Motor neuron (in vitro differentiated cells): Measurements from ENCODE around the gene DDX27. TPM values are rescaled to one million over a fixed set of nuclear protein-coding genes. Genes with fewer than 3 reads are reported as not detected.

ENCODE experiments used
- ATAC-seq, 8 experiments: fragments of 200-7000 bp; cut with Tn5 transposase; replicated peaks in 6 of 8; 2 replicates each; pipeline ENCODE4 v1.8.0; 2021; ENCODE audit warnings: mild to moderate bottlenecking in 8 of 8, moderate library complexity in 8 of 8
- H3K27ac ChIP-seq, 2 donors: fragments of 250-450 bp; sonication (Bioruptor Pico); 2 replicates each; pipeline ENCODE4 v1.9.0; 2021; ENCODE audit warnings: antibody characterized with exemption in 2 of 2, mild to moderate bottlenecking in 2 of 2, moderate library complexity in 1 of 2
- H3K4me1 ChIP-seq, 2 donors: fragments of 250-450 bp; sonication (Bioruptor Pico); replicated peaks in 1 of 2; 2 replicates each; pipeline ENCODE4 v1.6.1; 2021; ENCODE audit warnings: antibody characterized with exemption in 2 of 2, mild to moderate bottlenecking in 2 of 2, moderate library complexity in 1 of 2
- H3K4me3 ChIP-seq, 5 donors: fragments of 250-450 bp; sonication (Bioruptor Pico); 2 replicates each; pipeline ENCODE4 v1.9.0; 2021; ENCODE audit warnings: antibody characterized with exemption in 5 of 5, mild to moderate bottlenecking in 5 of 5, moderate library complexity in 4 of 5
- WGBS, 10 experiments: fragments of 450-650 bp; shearing (Covaris generic); methylation state at CpG; one replicate each; pipeline ENCODE4 v1.0.0; 2022; 5-methylcytosine and 5-hydroxymethylcytosine counted together
- in situ Hi-C, 9 experiments: fragments of 400-800 bp; cut with MboI; loops; one replicate each; pipeline ENCODE4 v1.15.0; 2021; ENCODE audit warnings: low sequenced_read_pairs in 9 of 9, low pct_unique_long_range_greater_than_20kb in 2 of 9; ENCODE audit not compliant: unreplicated experiment in 9 of 9
- total RNA-seq, 8 experiments: library from RNA; unstranded; fragments of 300-600 nt; gene quantifications; 2 replicates each; pipeline versions ENCODE4 v1.2.3 to v1.2.4, GENCODE V29; 2022

The DDX27 gene
- total RNA-seq, 8 experiments from 2014 or later = 15.2 to 49.1 (median 23.8) TPM

DNA sequence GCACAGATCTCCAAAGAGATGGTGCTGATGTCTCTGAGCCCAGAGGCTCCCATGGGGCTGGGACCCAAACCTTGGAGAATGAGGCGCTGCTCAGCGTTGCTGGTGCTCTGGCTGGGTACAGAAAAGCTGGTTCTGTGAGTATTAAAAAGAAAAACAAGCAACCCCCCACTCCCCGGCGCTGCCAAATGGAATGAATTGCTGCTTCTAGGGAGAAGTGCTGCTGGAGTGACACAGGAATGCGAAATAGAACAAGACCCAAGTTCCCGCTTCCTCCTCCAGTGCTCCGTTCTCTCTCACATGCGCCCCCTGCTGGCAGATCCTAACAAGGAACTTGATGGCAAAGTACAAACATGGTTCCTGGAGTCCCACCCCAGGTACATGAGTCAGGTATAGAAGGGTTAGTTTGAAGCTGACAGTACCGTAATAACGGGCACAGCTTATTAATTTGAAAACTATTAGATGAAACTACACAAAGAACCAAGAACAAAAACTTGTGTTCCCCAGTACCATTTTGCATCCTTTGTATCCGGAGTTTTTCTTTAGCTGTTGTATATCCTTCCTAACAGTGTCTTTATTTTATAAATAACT lies 2.1 kb upstream of the DDX27 start:
- in situ Hi-C loops = loop anchor here in 1 of 9 experiments (10.0 kb wide), 1 partner anchor 82 kb away; no protein-coding TSS in a partner anchor
- peak; percentile 15 to 59 (median 39) for ATAC-seq
- 0 to 100% (median 20%) methylated on average over 1 to 8 of the region's 11 CpGs for WGBS, 10 experiments
- Histone ChIP-seq H3K27ac (no peak overlapping the region), H3K4me1 (peaks cover 9 to 10% of the 10 kb centered on the region in 2 donors), H3K4me3 (no peak overlapping the region)

- WGBS, 10 experiments = 0 to 100% (median 15%) methylated on average over 1 to 6 of the region's 13 CpGs; no CpG with 5 or more reads in 5 of the 10 experiments
- in situ Hi-C loops = loop anchor here in 1 of 9 experiments (10.0 kb wide), 1 partner anchor 84 kb away; no protein-coding TSS in a partner anchor
- peak; percentile 2 to 34 (median 16) for ATAC-seq
- Histone ChIP-seq H3K27ac (peak overlapping the region; percentile 24 to 65), H3K4me3 (peak overlapping the region; percentile 60 to 94 (median 64)), H3K4me1 (peaks cover 9 to 10% of the 10 kb centered on the region in 2 donors)
Measured at GRCh38 chr20:49218739-49219090, 501 bp upstream of the DDX27 start.

DNA sequence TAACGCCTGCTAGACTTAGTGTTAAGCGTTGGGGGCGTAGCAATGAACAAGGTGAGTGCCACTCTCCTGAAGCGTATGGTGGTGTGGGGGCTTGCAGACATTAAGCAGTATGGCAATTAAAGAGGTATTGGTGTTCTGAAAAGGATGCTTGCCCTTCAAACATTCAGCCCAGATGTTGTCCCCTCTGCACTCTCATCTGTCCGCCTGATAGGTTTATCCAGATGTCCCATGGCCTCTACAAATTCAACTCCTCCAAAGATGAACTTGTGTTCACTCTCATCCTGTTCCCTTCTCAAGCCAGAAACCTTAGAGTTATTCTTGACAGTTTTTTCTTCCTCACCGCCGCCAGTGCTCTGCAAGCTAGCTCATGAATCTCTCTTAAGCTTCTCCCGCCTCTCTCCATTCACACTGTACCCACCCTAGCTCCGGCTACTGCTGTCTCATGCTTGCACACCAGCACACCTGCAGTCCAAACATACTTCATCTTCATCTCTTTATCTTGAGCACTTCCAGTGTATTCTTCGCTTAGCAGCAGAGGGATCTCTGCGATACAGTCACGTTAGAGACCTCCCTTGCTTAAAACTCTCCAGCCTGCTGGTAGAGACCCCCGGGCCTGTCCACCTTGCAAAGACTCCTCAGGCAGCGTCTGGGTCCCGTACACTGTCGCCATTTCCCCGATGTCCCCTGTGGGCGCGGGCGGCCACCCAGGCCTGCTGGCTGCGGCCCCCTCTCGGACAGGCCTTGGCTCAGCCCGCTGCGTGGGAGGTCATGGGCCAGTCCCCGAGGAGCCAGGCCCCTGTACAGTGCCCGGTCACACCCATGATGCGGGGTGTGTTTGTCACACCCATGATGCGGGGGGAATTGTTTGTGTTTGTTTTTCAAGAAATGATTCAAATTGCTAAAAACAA lies 962 bp downstream of the DDX27 start:
- no peak for ATAC-seq
- peak overlapping the region; percentile 67 to 78 for H3K27ac ChIP-seq
- H3K4me1 ChIP-seq = peaks cover 9 to 10% of the 10 kb centered on the region in 2 donors
- 5 to 93% (median 66%) methylated on average over 2 to 15 of the region's 28 CpGs for WGBS, 10 experiments
- in situ Hi-C loops = loop anchor here in 1 of 9 experiments (10.0 kb wide), 1 partner anchor 85 kb away; no protein-coding TSS in a partner anchor
- H3K4me3 ChIP-seq = peak overlapping the region; percentile 60 to 94 (median 64)

DNA sequence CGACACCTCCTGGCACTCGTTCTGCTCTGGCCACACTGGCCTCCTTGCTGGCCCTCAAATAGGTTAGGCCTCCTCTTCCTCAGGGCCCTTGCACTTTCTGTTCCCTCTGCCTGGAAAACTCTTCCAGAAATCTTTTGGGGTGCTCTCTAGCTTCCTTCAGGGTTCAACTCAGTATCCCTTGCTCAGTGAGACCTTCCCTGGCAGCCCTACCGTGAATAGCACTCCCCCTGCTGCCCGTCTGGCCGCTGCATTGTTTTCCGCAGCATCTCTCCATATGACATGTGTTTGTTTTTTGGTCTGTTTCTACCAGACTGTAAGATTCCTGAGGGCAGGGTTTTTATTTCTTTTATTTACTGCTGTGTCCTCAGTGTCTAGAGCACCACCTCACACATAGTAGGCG lies 6.7 kb downstream of the DDX27 start:
- no peak for ATAC-seq
- Histone ChIP-seq H3K4me3 (no peak overlapping the region), H3K4me1 (no peaks in the 10 kb centered on the region), H3K27ac (no peak overlapping the region)
- in situ Hi-C loops = no loop called here
- 80 to 100% (median 92%) methylated on average over 1 to 6 of the region's 7 CpGs; no CpG with 5 or more reads in 3 of the 10 experiments for WGBS, 10 experiments

- Histone ChIP-seq H3K4me1 (no peaks in the 10 kb centered on the region), H3K4me3 (no peak overlapping the region), H3K27ac (no peak overlapping the region)
- no peak for ATAC-seq
- in situ Hi-C loops = no loop called here
- 100% methylated on average over 2 of the region's 9 CpGs; no CpG with 5 or more reads in 8 of the 10 experiments for WGBS, 10 experiments
Measured at GRCh38 chr20:49228676-49229075, 9.5 kb downstream of the DDX27 start.

- ATAC-seq = no peak
- WGBS, 10 experiments = 83 to 100% (median 100%) methylated on average over 1 to 2 of the region's 2 CpGs; no CpG with 5 or more reads in 4 of the 10 experiments
- H3K4me1 ChIP-seq = no peaks in the 10 kb centered on the region
- in situ Hi-C loops = no loop called here
- H3K4me3 ChIP-seq = no peak overlapping the region
- H3K27ac ChIP-seq = no peak overlapping the region
Measured at GRCh38 chr20:49229381-49229780, 10.2 kb downstream of the DDX27 start.

GRCh38 chr20:49230021-49230420 lies 10.8 kb downstream of the DDX27 start:
- Histone ChIP-seq H3K4me1 (no peaks in the 10 kb centered on the region), H3K27ac (no peak overlapping the region), H3K4me3 (no peak overlapping the region)
- 60 to 100% (median 94%) methylated on average over 1 to 3 of the region's 10 CpGs; no CpG with 5 or more reads in 2 of the 10 experiments for WGBS, 10 experiments
- in situ Hi-C loops = no loop called here
- ATAC-seq = peak in 4 of 8 experiments; percentile 52 to 68 (median 54)

DNA sequence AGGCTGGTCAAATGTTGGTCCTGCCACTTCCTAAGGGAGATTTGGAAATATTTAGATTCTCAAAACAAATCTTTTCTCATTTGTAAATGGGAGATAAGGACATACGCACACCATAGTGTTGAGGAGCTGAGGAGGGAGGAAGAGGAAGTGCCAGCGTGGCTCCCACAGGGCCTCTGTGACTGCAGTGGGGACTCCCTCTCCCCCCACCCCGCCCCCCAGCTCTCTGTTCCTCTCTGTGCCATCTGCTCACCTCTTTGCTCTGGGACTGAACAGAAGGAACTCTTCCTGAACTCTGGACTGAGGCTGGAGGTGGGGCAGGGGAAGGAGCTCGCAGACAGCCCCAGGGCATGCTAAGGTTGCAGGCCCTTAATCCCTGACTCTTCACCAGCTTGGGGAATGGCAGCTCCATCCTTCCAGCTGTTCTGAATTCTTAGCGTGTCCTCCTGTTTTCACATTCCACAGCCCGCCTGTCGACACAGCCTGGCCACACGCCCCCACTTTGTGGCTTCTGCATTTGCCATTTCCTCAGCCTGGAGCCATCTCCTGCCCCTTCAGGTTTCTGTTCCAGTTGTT lies 11.4 kb downstream of the DDX27 start:
- Histone ChIP-seq H3K27ac (no peak overlapping the region), H3K4me1 (no peaks in the 10 kb centered on the region), H3K4me3 (no peak overlapping the region)
- WGBS, 10 experiments = 60 to 100% (median 91%) methylated on average over 1 to 6 of the region's 8 CpGs; no CpG with 5 or more reads in 3 of the 10 experiments
- in situ Hi-C loops = no loop called here
- peak in 3 of 8 experiments; percentile 77 to 91 (median 80) for ATAC-seq

- Histone ChIP-seq H3K4me1 (no peaks in the 10 kb centered on the region), H3K4me3 (no peak overlapping the region), H3K27ac (no peak overlapping the region)
- in situ Hi-C loops = no loop called here
- WGBS, 10 experiments = 0 to 90% (median 20%) methylated on average over 1 to 2 of the region's 7 CpGs; no CpG with 5 or more reads in 5 of the 10 experiments
- peak in 1 of 8 experiments; percentile 7 for ATAC-seq
Measured at GRCh38 chr20:49231471-49231870, 12.3 kb downstream of the DDX27 start.

GRCh38 chr20:49233226-49233625 lies 14.0 kb downstream of the DDX27 start:
- no peak overlapping the region for H3K4me3 ChIP-seq
- H3K4me1 ChIP-seq = no peaks in the 10 kb centered on the region
- ATAC-seq = no peak
- WGBS, 10 experiments = 75 to 100% (median 94%) methylated on average over 1 to 6 of the region's 10 CpGs; no CpG with 5 or more reads in 3 of the 10 experiments
- no peak overlapping the region for H3K27ac ChIP-seq
- in situ Hi-C loops = no loop called here

GRCh38 chr20:49234831-49235230 lies 15.6 kb downstream of the DDX27 start:
- ATAC-seq = no peak
- in situ Hi-C loops = no loop called here
- H3K4me1 ChIP-seq = no peaks in the 10 kb centered on the region
- H3K27ac ChIP-seq = no peak overlapping the region
- no peak overlapping the region for H3K4me3 ChIP-seq
- WGBS, 10 experiments = 56 to 100% (median 96%) methylated on average over 3 to 4 of the region's 6 CpGs; no CpG with 5 or more reads in 6 of the 10 experiments

- no peak for ATAC-seq
- in situ Hi-C loops = no loop called here
- Histone ChIP-seq H3K27ac (no peak overlapping the region), H3K4me3 (no peak overlapping the region), H3K4me1 (no peaks in the 10 kb centered on the region)
- WGBS, 10 experiments = 83 to 100% (median 94%) methylated on average over 1 to 7 of the region's 9 CpGs; no CpG with 5 or more reads in 2 of the 10 experiments
Measured at GRCh38 chr20:49236301-49236700, 17.1 kb downstream of the DDX27 start.

DNA sequence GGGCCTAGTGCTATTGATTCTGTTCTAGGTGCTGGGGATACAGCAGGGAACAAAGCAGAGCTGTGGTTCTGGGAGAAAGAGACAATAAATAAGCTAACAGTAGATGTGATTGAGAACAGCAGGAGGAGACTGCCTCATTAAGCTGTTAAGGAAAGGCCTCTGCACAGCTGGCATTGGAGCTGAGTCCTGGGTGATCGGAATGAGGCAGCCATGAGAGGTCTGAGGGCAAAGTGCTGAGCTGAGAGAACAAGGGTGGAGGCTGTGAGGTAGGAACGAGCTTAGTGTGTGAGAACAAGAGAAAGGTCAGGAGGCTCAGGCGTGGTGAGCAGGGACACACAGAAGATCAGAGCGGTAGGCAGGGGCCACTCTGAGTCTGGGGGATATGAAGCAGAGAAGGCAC lies 18.3 kb downstream of the DDX27 start:
- no peak for ATAC-seq
- WGBS, 10 experiments = 30 to 100% (median 75%) methylated on average over 1 to 4 of the region's 4 CpGs; no CpG with 5 or more reads in 2 of the 10 experiments
- H3K27ac ChIP-seq = no peak overlapping the region
- no peaks in the 10 kb centered on the region for H3K4me1 ChIP-seq
- in situ Hi-C loops = no loop called here
- H3K4me3 ChIP-seq = no peak overlapping the region
